C4-2B (cell line): ENCODE data around the gene POU6F2.

ENCODE experiments used
- H3K27ac ChIP-seq: fragments of 450-650 bp; 2 replicates; pipeline ENCODE4 v1.5.1; 2017
- ZFX ChIP-seq: fragments of 450-650 bp; IDR thresholded peaks from 2 replicates; pipeline ENCODE4 v1.6.1; 2017
- TF ChIP-seq, protein P1 (sequence below): fragments of 450-650 bp; conservative IDR thresholded peaks from 2 replicates; pipeline ENCODE4 v1.5.1; 2017; ENCODE audit warnings: mild to moderate bottlenecking

Gene POU6F2

DNA sequence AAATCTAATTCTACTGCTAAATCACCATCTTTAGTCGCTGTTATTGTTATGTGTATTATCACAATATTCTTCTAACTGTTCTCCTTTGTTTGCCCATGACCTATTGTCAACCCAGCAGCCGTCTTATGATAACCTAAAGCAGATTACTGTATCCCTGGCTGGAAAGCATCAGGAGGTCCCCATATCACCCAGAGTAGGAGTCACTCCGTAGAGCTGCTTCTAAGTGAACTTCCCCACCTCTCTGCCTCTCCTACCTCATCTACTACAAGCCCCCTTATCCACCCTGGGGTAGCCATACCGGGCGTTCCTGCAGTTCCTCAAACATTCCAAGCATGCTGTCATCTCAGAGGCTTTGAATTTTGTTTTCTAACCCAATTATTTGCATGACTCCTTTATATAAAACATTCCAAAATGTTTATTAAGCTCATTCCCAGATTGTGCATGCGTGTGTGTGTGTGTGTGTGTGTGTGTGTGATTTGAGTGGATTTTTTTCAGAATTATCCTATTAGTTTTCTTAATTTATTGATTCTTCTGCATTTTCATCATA is 39.7 kb downstream of the POU6F2 start:
- TF ChIP-seq, protein P1, sequence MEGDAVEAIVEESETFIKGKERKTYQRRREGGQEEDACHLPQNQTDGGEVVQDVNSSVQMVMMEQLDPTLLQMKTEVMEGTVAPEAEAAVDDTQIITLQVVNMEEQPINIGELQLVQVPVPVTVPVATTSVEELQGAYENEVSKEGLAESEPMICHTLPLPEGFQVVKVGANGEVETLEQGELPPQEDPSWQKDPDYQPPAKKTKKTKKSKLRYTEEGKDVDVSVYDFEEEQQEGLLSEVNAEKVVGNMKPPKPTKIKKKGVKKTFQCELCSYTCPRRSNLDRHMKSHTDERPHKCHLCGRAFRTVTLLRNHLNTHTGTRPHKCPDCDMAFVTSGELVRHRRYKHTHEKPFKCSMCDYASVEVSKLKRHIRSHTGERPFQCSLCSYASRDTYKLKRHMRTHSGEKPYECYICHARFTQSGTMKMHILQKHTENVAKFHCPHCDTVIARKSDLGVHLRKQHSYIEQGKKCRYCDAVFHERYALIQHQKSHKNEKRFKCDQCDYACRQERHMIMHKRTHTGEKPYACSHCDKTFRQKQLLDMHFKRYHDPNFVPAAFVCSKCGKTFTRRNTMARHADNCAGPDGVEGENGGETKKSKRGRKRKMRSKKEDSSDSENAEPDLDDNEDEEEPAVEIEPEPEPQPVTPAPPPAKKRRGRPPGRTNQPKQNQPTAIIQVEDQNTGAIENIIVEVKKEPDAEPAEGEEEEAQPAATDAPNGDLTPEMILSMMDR: no peak
- no peak for TF ChIP-seq ZFX
- no peak overlapping the region for H3K27ac ChIP-seq

DNA sequence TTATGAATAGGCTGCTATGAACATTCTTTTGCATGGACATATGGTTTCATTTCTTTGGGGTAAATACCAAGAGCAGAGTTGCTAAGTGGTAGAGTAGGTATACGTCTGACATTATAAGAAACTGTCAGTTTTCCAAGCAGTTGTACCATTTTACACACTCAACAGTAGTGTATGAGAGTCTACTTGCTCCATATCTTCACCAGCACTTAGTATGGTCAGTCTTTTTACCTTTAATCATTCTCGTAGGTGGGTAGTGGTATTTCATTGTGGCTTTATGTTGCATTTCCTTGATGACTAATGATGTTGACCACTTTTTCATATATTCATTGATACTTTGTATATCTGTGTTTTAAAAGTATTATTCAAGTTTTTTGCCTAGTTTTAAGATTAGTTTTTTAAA is 45.1 kb downstream of the POU6F2 start:
- TF ChIP-seq, protein P1: no peak
- no peak for TF ChIP-seq ZFX
- H3K27ac ChIP-seq: no peak overlapping the region

DNA sequence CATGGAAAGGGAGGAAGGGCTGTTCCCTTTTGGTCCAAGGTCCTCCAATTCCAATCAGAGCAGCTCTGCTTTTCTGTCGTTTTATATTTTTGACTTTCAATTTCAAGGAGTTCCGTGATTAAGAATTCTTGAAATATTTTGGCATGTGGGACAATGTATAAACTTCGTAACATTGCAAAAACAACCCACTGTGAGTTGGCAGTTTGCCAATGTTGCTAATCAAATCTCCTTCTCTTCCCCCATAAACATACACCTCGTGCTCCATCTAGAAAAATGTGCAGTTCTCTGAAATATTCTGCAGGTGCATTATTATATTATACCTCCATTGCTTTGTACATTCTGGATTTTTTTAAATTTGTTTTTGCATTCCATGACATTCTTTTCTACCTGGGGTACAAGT is 49.8 kb downstream of the POU6F2 start:
- no peak for TF ChIP-seq ZFX
- TF ChIP-seq, protein P1: no peak
- no peak overlapping the region for H3K27ac ChIP-seq

DNA sequence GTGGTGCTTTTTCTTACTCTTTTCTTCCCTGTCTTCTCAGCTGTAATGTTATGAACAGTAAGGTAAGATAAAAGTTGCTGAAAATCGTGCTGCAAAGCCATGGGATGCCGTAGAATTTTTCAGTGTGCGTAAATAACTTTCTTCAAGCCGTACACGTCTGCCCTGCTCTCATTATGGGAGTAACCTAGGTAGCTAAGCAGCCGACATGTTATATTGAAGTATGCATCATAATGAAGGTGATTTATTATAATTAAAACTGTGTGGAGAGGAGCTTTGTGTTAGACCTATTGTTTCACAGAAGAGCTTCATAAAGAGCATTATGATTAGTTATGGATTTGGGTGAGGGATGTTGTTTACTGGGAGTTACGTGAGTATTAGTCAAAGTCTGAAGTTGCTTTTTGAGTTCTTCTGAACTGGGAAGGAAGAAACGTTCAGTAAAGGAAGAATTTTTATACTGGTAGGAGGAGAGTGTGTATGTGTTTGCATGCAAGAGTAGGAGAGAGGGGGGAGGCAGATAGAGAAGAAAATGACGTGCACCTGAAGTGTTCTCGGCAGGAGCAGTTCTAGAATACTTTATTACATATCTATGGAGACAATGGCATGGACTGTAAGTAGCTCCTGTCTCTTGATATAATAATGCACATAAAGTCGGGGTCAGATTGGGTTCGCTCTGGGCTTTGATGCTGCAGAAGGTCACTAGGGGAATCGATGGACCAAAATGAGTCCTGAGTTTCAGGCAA is 56.3 kb downstream of the POU6F2 start:
- TF ChIP-seq, protein P1: no peak
- no peak for TF ChIP-seq ZFX
- no peak overlapping the region for H3K27ac ChIP-seq

DNA sequence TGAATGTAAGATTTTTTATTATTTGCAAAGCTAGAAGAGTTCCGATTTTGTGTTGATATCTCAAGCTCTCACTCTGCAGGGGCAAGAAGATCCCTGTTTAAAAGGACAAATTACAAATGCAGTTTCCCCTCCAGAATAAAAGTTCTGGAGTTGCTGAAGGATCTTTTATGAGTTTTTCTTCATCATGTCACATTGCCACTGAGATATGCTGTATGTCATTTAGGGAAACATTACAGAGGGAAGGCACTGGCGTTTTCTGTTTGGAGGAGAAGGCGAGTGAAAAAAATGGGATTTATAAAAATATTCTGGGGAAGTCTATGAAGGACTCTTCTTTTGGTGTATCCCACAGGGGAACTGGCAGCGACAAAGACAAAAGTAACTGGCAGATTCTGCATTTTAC is 57.4 kb downstream of the POU6F2 start:
- no peak for TF ChIP-seq ZFX
- TF ChIP-seq, protein P1: no peak
- no peak overlapping the region for H3K27ac ChIP-seq

DNA sequence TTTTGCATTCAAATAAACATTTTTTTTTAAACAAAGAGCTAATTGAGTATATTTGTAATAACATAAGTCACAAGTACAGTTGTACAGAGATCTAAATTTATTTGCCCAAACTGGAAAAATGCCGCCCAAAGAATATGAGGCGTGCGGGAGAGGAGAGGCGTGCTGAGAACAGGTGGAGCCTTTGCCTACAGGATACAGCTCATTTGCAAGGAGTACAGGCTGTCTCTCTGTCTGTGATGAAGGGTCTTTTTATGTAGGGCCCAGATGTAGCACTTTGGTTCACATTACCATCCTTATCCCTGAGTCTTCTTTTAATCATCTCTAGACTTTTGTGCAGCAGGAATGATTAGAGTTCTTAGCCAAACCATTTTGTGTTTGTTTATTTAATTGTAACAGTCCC is 58.2 kb downstream of the POU6F2 start:
- no peak overlapping the region for H3K27ac ChIP-seq

DNA sequence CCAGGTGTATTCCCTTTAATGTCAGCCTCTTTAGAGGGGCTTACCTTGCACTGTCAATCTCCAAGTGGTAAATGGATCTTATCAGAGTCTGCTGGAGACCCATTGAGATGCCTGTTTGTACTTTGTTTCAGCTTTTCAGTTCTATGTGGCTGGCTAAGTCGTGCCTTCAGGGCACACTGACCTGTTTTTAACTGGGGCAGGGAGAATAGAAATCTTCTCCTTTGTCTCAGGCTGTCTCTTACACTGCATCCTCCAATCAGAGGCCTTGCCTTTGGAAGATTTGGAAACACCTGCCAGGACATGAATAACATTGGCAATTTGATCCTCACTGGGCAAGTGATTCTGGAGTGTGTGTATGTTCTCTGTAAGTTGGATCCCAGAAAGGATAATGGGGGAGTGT is 65.0 kb downstream of the POU6F2 start:
- no peak for TF ChIP-seq ZFX
- TF ChIP-seq, protein P1: no peak
- no peak overlapping the region for H3K27ac ChIP-seq

More for the DNA sequence above, 58.2 kb downstream of the POU6F2 start:
- TF ChIP-seq, protein P1: no peak
- no peak for TF ChIP-seq ZFX
